Activated CD4-positive, alpha-beta T cell treated with anti-CD3 and anti-CD28 coated beads for 36 hours (primary cell): ENCODE data around the gene TRIM7. TPM values are rescaled to one million over a fixed set of nuclear protein-coding genes. Genes with fewer than 3 reads are reported as not detected.

Source experiments
- ATAC-seq: fragments of 200-7000 bp; cut with Tn5 transposase; one replicate; pipeline ENCODE4 v1.10.0; 2021; ENCODE audit warnings: mild to moderate bottlenecking, moderate library complexity
- CTCF ChIA-PET: fragments of 350-600 bp; sonication (Branson Sonifier 250); formaldehyde crosslinking; loops from one replicate; lab custom pipeline; 2021; ENCODE audit warnings: antibody characterized with exemption; lab: Charles Lee
- POLR2A ChIA-PET: fragments of 350-600 bp; sonication (Branson Sonifier 250); formaldehyde crosslinking; loops from one replicate; lab custom pipeline; 2021; ENCODE audit warnings: antibody characterized with exemption, inconsistent platforms; lab: Charles Lee
- DNase-seq: peaks from one replicate; pipeline ENCODE4 v3.0.0-alpha.2; 2020
- H3K27ac Mint-ChIP-seq: one replicate; pipeline ENCODE4 v1.8.0; 2021; ENCODE audit warnings: mixed read lengths
- H3K27me3 Mint-ChIP-seq: one replicate; pipeline ENCODE4 v1.8.0; 2021; ENCODE audit warnings: mixed read lengths
- H3K36me3 Mint-ChIP-seq: one replicate; pipeline ENCODE4 v1.8.0; 2021; ENCODE audit warnings: low read depth, mixed read lengths
- H3K4me1 Mint-ChIP-seq: one replicate; pipeline ENCODE4 v1.8.0; 2021; ENCODE audit warnings: mixed read lengths
- H3K4me3 Mint-ChIP-seq: one replicate; pipeline ENCODE4 v1.8.0; 2021; ENCODE audit warnings: mild to moderate bottlenecking, moderate library complexity, mixed read lengths
- H3K9me3 Mint-ChIP-seq: one replicate; pipeline ENCODE4 v1.8.0; 2021; ENCODE audit warnings: low read depth, mixed read lengths
- intact Hi-C, 2 experiments: fragments of 100-400 bp; cut with DNase I in 1 of 2; cut with micrococcal nuclease in 1 of 2; formaldehyde crosslinking; loops; one replicate each; pipeline versions ENCODE4 v1.14.2 to v1.15.1; 2022 to 2024; cut with DNase I, micrococcal nuclease
- total RNA-seq, 2 experiments: library from RNA; stranded (reverse); gene quantifications; one replicate each; pipeline ENCODE4 v1.2.3, GENCODE V29; 2021

Gene TRIM7
- total RNA-seq, 2 experiments from 2014 or later: 1.4 to 1.6 TPM

GRCh38 chr5:181203093-181203711, 1.8 kb downstream of the TRIM7 start:
- no peak for ATAC-seq
- no peaks in the 10 kb centered on the region for H3K9me3 Mint-ChIP-seq
- peaks cover 6% of the 10 kb centered on the region for H3K36me3 Mint-ChIP-seq
- DNase-seq: no peak
- POLR2A ChIA-PET: interaction anchor here (1.6 kb wide), 1 partner anchor 10 kb away, joined by 3 read pairs; no protein-coding TSS in a partner anchor
- CTCF ChIA-PET: interaction anchor here (1.2 kb wide), 1 partner anchor 31 kb away, joined by 3 read pairs; no protein-coding TSS in a partner anchor
- H3K4me3 Mint-ChIP-seq: no peak overlapping the region
- intact Hi-C loops: no loop called here
- no peak overlapping the region for H3K27ac Mint-ChIP-seq
- H3K27me3 Mint-ChIP-seq: peaks cover 20% of the 10 kb centered on the region
- peaks cover 29% of the 10 kb centered on the region for H3K4me1 Mint-ChIP-seq

- Mint-ChIP-seq H3K4me1 (peaks cover 7% of the 10 kb centered on the region), H3K4me3 (no peak overlapping the region), H3K27me3 (peaks cover 10% of the 10 kb centered on the region), H3K36me3 (no peaks in the 10 kb centered on the region), H3K9me3 (no peaks in the 10 kb centered on the region), H3K27ac (no peak overlapping the region)
- ATAC-seq (no peak), DNase-seq (no peak)
- POLR2A ChIA-PET: no interaction called here
- CTCF ChIA-PET: interaction anchor here (0.7 kb wide), 1 partner anchor 33 kb away, joined by 3 read pairs; no protein-coding TSS in a partner anchor
- intact Hi-C loops: no loop called here
Observed at GRCh38 chr5:181200816-181201215, 4.2 kb downstream of the TRIM7 start.

GRCh38 chr5:181199881-181200638, 4.9 kb downstream of the TRIM7 start:
- Mint-ChIP-seq H3K4me1 (peaks cover 3% of the 10 kb centered on the region), H3K27ac (no peak overlapping the region), H3K9me3 (no peaks in the 10 kb centered on the region), H3K4me3 (no peak overlapping the region), H3K36me3 (no peaks in the 10 kb centered on the region), H3K27me3 (peaks cover 6% of the 10 kb centered on the region)
- POLR2A ChIA-PET: no interaction called here
- intact Hi-C loops: no loop called here
- ATAC-seq (no peak), DNase-seq (no peak)
- CTCF ChIA-PET: no interaction called here

- no peak for ATAC-seq
- DNase-seq: no peak
- no peak overlapping the region for H3K27ac Mint-ChIP-seq
- intact Hi-C loops: no loop called here
- H3K4me3 Mint-ChIP-seq: no peak overlapping the region
- H3K4me1 Mint-ChIP-seq: peaks cover 1% of the 10 kb centered on the region
- H3K9me3 Mint-ChIP-seq: no peaks in the 10 kb centered on the region
- H3K36me3 Mint-ChIP-seq: no peaks in the 10 kb centered on the region
- ChIA-PET POLR2A (no interaction called here), CTCF (interaction anchor here (1.6 kb wide), 1 partner anchor 14 kb away, joined by 5 read pairs; no protein-coding TSS in a partner anchor)
- peaks cover 4% of the 10 kb centered on the region for H3K27me3 Mint-ChIP-seq
Observed at GRCh38 chr5:181198905-181199519, 6.0 kb downstream of the TRIM7 start.

- intact Hi-C loops: no loop called here
- Mint-ChIP-seq H3K36me3 (no peaks in the 10 kb centered on the region), H3K4me3 (no peak overlapping the region), H3K9me3 (no peaks in the 10 kb centered on the region), H3K27ac (no peak overlapping the region), H3K4me1 (peaks cover under 1% of the 10 kb centered on the region), H3K27me3 (no peaks in the 10 kb centered on the region)
- POLR2A ChIA-PET: no interaction called here
- ATAC-seq (no peak), DNase-seq (no peak)
- CTCF ChIA-PET: interaction anchor here (0.6 to 1.6 kb wide), 2 partner anchors 13 to 414 kb away, joined by 3 to 5 read pairs; no protein-coding TSS in a partner anchor
Observed at GRCh38 chr5:181198106-181198685, 6.8 kb downstream of the TRIM7 start.

- Mint-ChIP-seq H3K36me3 (no peaks in the 10 kb centered on the region), H3K9me3 (no peaks in the 10 kb centered on the region), H3K4me1 (peaks cover 8% of the 10 kb centered on the region), H3K4me3 (no peak overlapping the region), H3K27me3 (no peaks in the 10 kb centered on the region), H3K27ac (no peak overlapping the region)
- ATAC-seq: no peak
- POLR2A ChIA-PET: no interaction called here
- no peak for DNase-seq
- intact Hi-C loops: no loop called here
- CTCF ChIA-PET: interaction anchor here (0.5 to 1.6 kb wide), 3 partner anchors 13 to 413 kb away, joined by 3 to 5 read pairs (median 3); no protein-coding TSS in a partner anchor
Observed at GRCh38 chr5:181197326-181197951, 7.6 kb downstream of the TRIM7 start.

GRCh38 chr5:181195249-181195761, 9.7 kb downstream of the TRIM7 start:
- peaks cover 7% of the 10 kb centered on the region for H3K36me3 Mint-ChIP-seq

GRCh38 chr5:181194489-181195248, 10.3 kb downstream of the TRIM7 start:
- intact Hi-C loops: no loop called here
- Mint-ChIP-seq H3K4me3 (no peak overlapping the region), H3K27ac (no peak overlapping the region), H3K27me3 (no peaks in the 10 kb centered on the region), H3K9me3 (no peaks in the 10 kb centered on the region), H3K36me3 (peaks cover 7% of the 10 kb centered on the region), H3K4me1 (peaks cover 15% of the 10 kb centered on the region)
- CTCF ChIA-PET: interaction anchor here (0.6 to 7.6 kb wide), 2 partner anchors 12 to 147 kb away, joined by 3 to 63 read pairs; partner anchors contain the start of gene TRIM7
- POLR2A ChIA-PET: no interaction called here
- DNase-seq (no peak), ATAC-seq (no peak)

More at GRCh38 chr5:181195249-181195761, 9.7 kb downstream of the TRIM7 start:
- ChIA-PET POLR2A (no interaction called here), CTCF (interaction anchor here (7.6 kb wide), 1 partner anchor 11 kb away, joined by 63 read pairs; the partner anchor contains the start of gene TRIM7)
- intact Hi-C loops: no loop called here
- Mint-ChIP-seq H3K9me3 (no peaks in the 10 kb centered on the region), H3K27me3 (no peaks in the 10 kb centered on the region), H3K27ac (no peak overlapping the region), H3K4me3 (no peak overlapping the region), H3K4me1 (peaks cover 15% of the 10 kb centered on the region)
- ATAC-seq (no peak), DNase-seq (no peak)

GRCh38 chr5:181193656-181194055, 11.3 kb downstream of the TRIM7 start:
- intact Hi-C loops: no loop called here

More at GRCh38 chr5:181193656-181194055, 11.3 kb downstream of the TRIM7 start:
- no peak for DNase-seq
- Mint-ChIP-seq H3K27ac (no peak overlapping the region), H3K4me1 (peaks cover 17% of the 10 kb centered on the region), H3K9me3 (no peaks in the 10 kb centered on the region), H3K27me3 (no peaks in the 10 kb centered on the region), H3K4me3 (no peak overlapping the region), H3K36me3 (peaks cover 9% of the 10 kb centered on the region)
- ChIA-PET CTCF (interaction anchor here (0.5 to 7.6 kb wide), 3 partner anchors 13 to 59 kb away, joined by 3 to 63 read pairs (median 5); partner anchors contain the start of gene TRIM7), POLR2A (interaction anchor here (1.2 to 1.4 kb wide), 2 partner anchors 9 to 13 kb away, joined by 3 read pairs; no protein-coding TSS in a partner anchor)
- no peak for ATAC-seq
